K562 (cell line): ENCODE data around the gene IMMP2L. TPM values are rescaled to one million over a fixed set of nuclear protein-coding genes. Genes with fewer than 3 reads are reported as not detected.

Source experiments
- ATAC-seq: fragments of 200-7000 bp; cut with Tn5 transposase; 3 replicates; pipeline ENCODE4 v1.9.1; 2020; ENCODE audit warnings: moderate library complexity
- BruUV-seq: library from RNA; stranded (reverse); fragments of 400-500 nt; replicated peaks from 2 replicates; lab custom pipeline; 2021; lab: Mats Ljungman, UMichigan
- CTCF ChIA-PET: fragments of 300-600 bp; formaldehyde crosslinking; extraction: SDS; loops from one replicate; lab custom pipeline; 2021; ENCODE audit warnings: low intra/inter-chr PET ratio; lab: Yijun Ruan, JAX
- POLR2A ChIA-PET: fragments of 300-600, 350-650 bp; sonication (Branson Sonifier 250); formaldehyde crosslinking; extraction: SDS; loops from one replicate; lab custom pipeline; 2021; ENCODE audit warnings: antibody characterized with exemption, inconsistent platforms; lab: Yijun Ruan, JAX
- DNase-seq, 4 experiments: peaks; one replicate each; pipeline versions ENCODE4 v3.0.0 to v3.0.0-alpha.2; 2011 to 2018; ENCODE audit warnings: low spot score in 3 of 4, mixed read lengths in 3 of 4; ENCODE audit errors: extremely low read depth in 1 of 4
- FAIRE-seq: peaks from 2 replicates; lab custom pipeline; 2011; peaks lifted over from hg19 to GRCh38; lab: Jason Lieb, UNC
- H2AFZ ChIP-seq: 2 replicates; pipeline ENCODE4 v1.6.0; 2011; ENCODE audit warnings: low read depth, low read length, control low read depth, inconsistent platforms
- H3K27ac ChIP-seq: fragments of 200-600 bp; 3 replicates; pipeline ENCODE4 v1.8.0; 2011; ENCODE audit warnings: low read depth, mild to moderate bottlenecking, control low read depth, inconsistent platforms, low read length, moderate library complexity, mixed read lengths; ENCODE audit errors: extremely low read depth
- H3K27me3 ChIP-seq, 2 experiments: fragments of 300-600 bp in 1 of 2; 2 replicates in 1 of 2; 3 replicates in 1 of 2; pipeline versions ENCODE4 v1.6.0 to v1.8.0; 2011; ENCODE audit warnings: inconsistent platforms in 2 of 2, low read length in 2 of 2, mild to moderate bottlenecking in 1 of 2, mixed read lengths in 1 of 2, moderate library complexity in 1 of 2; ENCODE audit not compliant: control insufficient read depth in 2 of 2, insufficient read depth in 2 of 2
- H3K36me3 ChIP-seq: fragments of 300-600 bp; 3 replicates; pipeline ENCODE4 v1.8.0; 2011; ENCODE audit warnings: mild to moderate bottlenecking, low read length, inconsistent platforms; ENCODE audit not compliant: control insufficient read depth, insufficient read depth
- H3K4me1 ChIP-seq, 2 experiments: fragments of 200-600 bp in 1 of 2; replicated peaks in 1 of 2; 2 replicates in 1 of 2; 3 replicates in 1 of 2; pipeline versions ENCODE4 v1.5.1 to v1.8.0; 2011; ENCODE audit warnings: inconsistent platforms in 2 of 2, low read length in 2 of 2, mild to moderate bottlenecking in 1 of 2, mixed read lengths in 1 of 2, moderate library complexity in 1 of 2; ENCODE audit not compliant: control insufficient read depth in 2 of 2, insufficient read depth in 2 of 2
- H3K4me2 ChIP-seq: 2 replicates; pipeline ENCODE4 v1.6.1; 2011; ENCODE audit warnings: low read length, control low read depth, inconsistent platforms, mixed read lengths; ENCODE audit not compliant: insufficient read depth
- H3K4me3 ChIP-seq: fragments of 200-600 bp; sonication (generic), shearing (Covaris generic); 2 replicates; pipeline ENCODE4 v1.5.1; 2016; ENCODE audit warnings: control low read depth, inconsistent platforms
- H3K79me2 ChIP-seq: fragments of 200-600 bp; 3 replicates; pipeline ENCODE4 v1.8.0; 2011; ENCODE audit warnings: low read length, inconsistent platforms; ENCODE audit not compliant: control insufficient read depth, insufficient read depth
- H3K9ac ChIP-seq, 2 experiments: 2 replicates each; pipeline versions ENCODE4 v1.6.0 to v1.6.1; 2011; ENCODE audit warnings: low read depth in 2 of 2, low read length in 2 of 2, control low read depth in 1 of 2, inconsistent platforms in 1 of 2, mild to moderate bottlenecking in 1 of 2, mixed read lengths in 1 of 2; ENCODE audit not compliant: insufficient read depth in 1 of 2
- H3K9me1 ChIP-seq: one replicate; pipeline ENCODE4 v1.6.0; 2011; ENCODE audit warnings: inconsistent platforms, mild to moderate bottlenecking, low read length, moderate library complexity; ENCODE audit not compliant: control insufficient read depth, insufficient read depth
- H3K9me3 ChIP-seq: replicated peaks from 2 replicates; pipeline ENCODE4 v1.5.1; 2011; ENCODE audit warnings: low read depth, low read length, inconsistent platforms; ENCODE audit not compliant: control insufficient read depth, insufficient read depth
- H4K20me1 ChIP-seq: replicated peaks from 2 replicates; pipeline ENCODE4 v1.6.1; 2011; ENCODE audit warnings: low read length, inconsistent platforms, mixed read lengths; ENCODE audit not compliant: control insufficient read depth, insufficient read depth
- DLX4 ChIP-seq: fragments of 250-450 bp; sonication (Bioruptor Pico); IDR thresholded peaks from 2 replicates; pipeline ENCODE4 v1.6.1; 2021; ENCODE audit warnings: mild to moderate bottlenecking
- GTF2B ChIP-seq: IDR thresholded peaks from 2 replicates; pipeline ENCODE4 v1.6.1; 2011; ENCODE audit not compliant: insufficient read length; ENCODE audit errors: extremely low read depth
- HMG20A ChIP-seq: fragments of 450-650 bp; formaldehyde crosslinking; conservative IDR thresholded peaks from 2 replicates; pipeline ENCODE4 v1.4.0; 2020; ENCODE audit warnings: mild to moderate bottlenecking, mixed read lengths
- KLF16 ChIP-seq: IDR thresholded peaks from 2 replicates; pipeline ENCODE4 v1.6.1; 2016; ENCODE audit warnings: antibody characterized with exemption
- PHF8 ChIP-seq: fragments of 200-600 bp; sonication (generic); IDR thresholded peaks from 2 replicates; pipeline ENCODE4 v1.6.1; 2012; ENCODE audit warnings: mixed run types, mild to moderate bottlenecking, inconsistent platforms, low read length, moderate library complexity, borderline replicate concordance
- SIRT6 ChIP-seq: IDR thresholded peaks from one replicate; pipeline ENCODE4 v1.6.1; 2012; ENCODE audit warnings: low read depth, mild to moderate bottlenecking, control low read depth, inconsistent platforms, low read length, moderate library complexity
- TBP ChIP-seq: optimal IDR thresholded peaks from 2 replicates; pipeline ENCODE3; 2011; ENCODE audit warnings: low read depth, low read length, improper control_type of control experiment
- ZEB2 ChIP-seq: fragments of 450-650 bp; IDR thresholded peaks from 2 replicates; pipeline ENCODE4 v1.6.1; 2016
- WGBS: fragments of 100-300 bp; shearing (Covaris generic); methylation state at CpG from one replicate; pipeline ENCODE4 v1.1.6; 2016; ENCODE audit warnings: low coverage, mixed read lengths; ENCODE audit not compliant: insufficient coverage; ENCODE audit errors: missing lambda C conversion rate; 5-methylcytosine and 5-hydroxymethylcytosine counted together
- in situ Hi-C: fragments of 300-500 bp; cut with MboI; formaldehyde crosslinking; loops from 4 replicates; pipeline ENCODE4 v1.15.0; 2018; ENCODE audit warnings: inconsistent platforms, mixed read lengths
- intact Hi-C: fragments of 100-400 bp; cut with micrococcal nuclease; formaldehyde crosslinking; loops from 2 replicates; pipeline ENCODE4 v1.14.2; 2022
- polyA plus RNA-seq, 8 experiments: library from polyadenylated mRNA; depleted of rRNA in 4 of 8; stranded (reverse) in 5 of 8; unstranded in 3 of 8; fragments of >200 nt; fragmentation: Nextera tagmentation in 2 of 8; fragmentation: Illumina TruSeq in 1 of 8; extraction: Ambion mirVana in 2 of 8; extraction: Trizol in 1 of 8; gene quantifications; 2 replicates each; pipeline versions ENCODE4 v1.2.1 to v1.2.3, GENCODE V29; 2011 to 2014; ENCODE audit warnings: inconsistent platforms in 1 of 8, missing spikeins in 1 of 8
- total RNA-seq, 7 experiments: library from RNA; depleted of rRNA in 6 of 7; stranded (reverse); fragments of >200 nt in 6 of 7; fragmentation: Illumina TruSeq in 2 of 7; extraction: Trizol in 2 of 7; gene quantifications; 2 replicates each; pipeline versions ENCODE4 v1.2.1 to v1.2.3, GENCODE V29; 2011 to 2021; ENCODE audit warnings: low replicate concordance in 1 of 7

IMMP2L gene
- total and polyA plus RNA-seq, 9 of the 15 experiments (the other 6 are each of a cell fraction or from before 2014, with no cell fraction given), result 29.7 to 116 (median 53.0) TPM

- CTCF ChIA-PET, result no interaction called here
- POLR2A ChIA-PET, result no interaction called here
- H3K27ac ChIP-seq, result no peak overlapping the region
- TF ChIP-seq ZEB2 (no peak), PHF8 (no peak), DLX4 (CRISPR knock-in tag) (no peak), SIRT6 (no peak), GTF2B (no peak), KLF16 (no peak), TBP (no peak), HMG20A (no peak)
- no peak overlapping the region for H3K4me2 ChIP-seq
- no peaks in the 10 kb centered on the region for H3K27me3 ChIP-seq
- no peaks in the 10 kb centered on the region for H3K79me2 ChIP-seq
- in situ Hi-C loops (no loop called here), intact Hi-C loops (no loop called here)
- ATAC-seq (no peak), FAIRE-seq (no peak), DNase-seq (no peak)
- H3K36me3 ChIP-seq, result no peaks in the 10 kb centered on the region
- H3K9me1 ChIP-seq, result no peaks in the 10 kb centered on the region
- 41% methylated on average over 3 of the region's 3 CpGs for WGBS
- no peaks in the 10 kb centered on the region for H3K9me3 ChIP-seq
- H3K4me1 ChIP-seq, result no peaks in the 10 kb centered on the region
- H2AFZ ChIP-seq, result no peak overlapping the region
- no peak overlapping the region for H3K4me3 ChIP-seq
- no peak overlapping the region for H3K9ac ChIP-seq
- H4K20me1 ChIP-seq, result no peaks in the 10 kb centered on the region
- no TSS peak for BruUV-seq
Observed at GRCh38 chr7:110922906-110923305, 639.4 kb downstream of the IMMP2L start.
